AG04449 (cell line): ENCODE results near the gene ZNF417.
"Not testable (repeated sequence)": the region's sequence is repeated elsewhere in the genome, so short reads cannot be mapped to it uniquely, and the experiment has no call there.

Experiments
- CTCF ChIA-PET: fragments of 350-600 bp; formaldehyde crosslinking; extraction: SDS; loops from one replicate; lab custom pipeline; 2021; ENCODE audit warnings: antibody characterized with exemption; lab: Yijun Ruan, JAX
- POLR2A ChIA-PET: fragments of 400-600, 350-600 bp; formaldehyde crosslinking; extraction: SDS; loops from one replicate; lab custom pipeline; 2020; ENCODE audit warnings: antibody characterized with exemption, inconsistent platforms; lab: Yijun Ruan, JAX
- DNase-seq: peaks from one replicate; pipeline ENCODE4 v3.0.0-alpha.2; 2010; ENCODE audit warnings: low read depth, low spot score
- H3K4me3 ChIP-seq: 2 replicates; pipeline ENCODE4 v1.5.1; 2011; ENCODE audit warnings: low read depth, mild to moderate bottlenecking, control low read depth, low read length
- CTCF ChIP-seq: IDR thresholded peaks from one replicate; pipeline ENCODE4 v1.5.1; 2011; ENCODE audit warnings: mild to moderate bottlenecking, moderate library complexity, low read length, control low read depth, inconsistent platforms; ENCODE audit not compliant: insufficient read depth; ENCODE audit errors: missing control alignments

The ZNF417 gene

GRCh38 chr19:57870225-57870624 is 46.2 kb downstream of the ZNF417 start:
- no peak overlapping the region for H3K4me3 ChIP-seq
- POLR2A ChIA-PET, result no interaction called here
- TF ChIP-seq CTCF, result no peak
- CTCF ChIA-PET, result no interaction called here
- no peak for DNase-seq

GRCh38 chr19:57869655-57870054 is 46.7 kb downstream of the ZNF417 start:
- DNase-seq, H3K4me3 ChIP-seq, CTCF ChIA-PET, POLR2A ChIA-PET: not testable (repeated sequence)

DNA sequence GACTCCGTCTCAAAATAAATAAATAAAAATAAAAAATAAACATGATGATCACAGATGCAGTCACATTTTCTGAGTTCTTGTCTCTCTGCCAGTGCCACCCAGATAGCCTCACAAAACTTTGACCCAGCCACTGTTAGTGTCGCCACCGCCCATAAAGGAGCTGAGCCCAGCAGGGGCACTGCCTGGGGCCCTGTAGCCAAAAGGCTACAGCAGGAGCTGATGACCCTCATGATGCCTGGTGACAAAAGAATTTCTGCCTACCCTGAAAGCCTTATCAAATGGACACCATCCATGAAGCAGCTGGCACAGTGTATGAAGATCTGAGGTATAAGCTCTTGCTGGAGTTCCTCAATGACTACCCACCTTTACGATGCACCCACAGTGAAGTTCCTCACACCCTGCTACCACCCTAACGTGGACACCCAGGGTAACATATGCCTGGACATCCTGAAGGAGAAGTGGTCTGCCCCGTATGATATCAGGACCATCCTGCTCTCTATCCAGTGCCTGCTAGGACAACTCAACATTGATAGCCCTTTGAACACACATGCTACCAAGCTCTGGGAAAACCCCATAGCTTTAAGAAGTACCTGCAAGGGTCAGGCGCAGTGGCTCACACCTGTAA is 48.4 kb downstream of the ZNF417 start:
- no peak overlapping the region for H3K4me3 ChIP-seq
- no peak for DNase-seq
- ChIA-PET CTCF (no interaction called here), POLR2A (interaction anchor here (0.7 kb wide), 1 partner anchor 55 kb away, joined by 3 read pairs; no protein-coding TSS in a partner anchor)
- TF ChIP-seq CTCF, result no peak
